Ovary (tissue), 3 donors: Measurements from ENCODE around the gene EMILIN2.

Source experiments
- CTCF ChIP-seq, 3 donors: fragments of 450-650 bp in 2 of 3; fragments of 200-600 bp in 1 of 3; IDR thresholded peaks; one replicate each; pipeline versions ENCODE4 v1.5.1 to v1.8.0; 2016 to 2022; ENCODE audit warnings: antibody characterized with exemption in 3 of 3, mild to moderate bottlenecking in 1 of 3
- EP300 ChIP-seq: sonication (generic); formaldehyde crosslinking; IDR thresholded peaks from one replicate; pipeline ENCODE4 v1.6.1; 2017; ENCODE audit warnings: antibody characterized with exemption
- POLR2A ChIP-seq: fragments of 450-650 bp; IDR thresholded peaks from one replicate; pipeline ENCODE4 v1.6.1; 2017; ENCODE audit warnings: antibody characterized with exemption, mild to moderate bottlenecking, moderate library complexity
- donor health status: DM: no; HTN: no; CAD: no.

DNA sequence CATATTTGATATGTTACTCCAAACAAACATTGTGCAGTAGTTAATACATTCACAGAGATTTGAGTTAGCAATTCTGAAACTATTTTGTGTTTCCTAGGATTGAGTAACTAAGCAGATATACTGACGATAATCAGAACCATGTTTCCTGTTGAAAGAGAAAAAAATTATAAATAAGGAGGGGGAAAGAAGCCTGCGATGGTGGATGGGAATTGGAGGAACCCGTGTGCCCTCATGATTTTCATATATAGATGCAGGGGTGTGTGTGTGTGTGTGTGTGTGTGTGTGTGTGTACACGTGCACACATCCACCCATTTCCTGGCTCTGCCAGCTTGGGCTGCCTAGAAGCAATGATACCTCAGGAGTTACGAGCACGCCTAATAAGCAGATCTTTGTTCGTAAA lies 109.2 kb downstream of the EMILIN2 start:
- TF ChIP-seq CTCF (IDR thresholded peaks at IDR 0.05) (no peak), POLR2A (no peak), EP300 (no peak)
